ACC112 (cell line): ENCODE measurements around the gene MAPKBP1.

Source experiments
- H2AFZ ChIP-seq: fragments of 200-600 bp; sonication (generic); one replicate; pipeline ENCODE4 v1.6.0; 2017; ENCODE audit warnings: antibody characterized with exemption, low read length; ENCODE audit not compliant: unreplicated experiment
- H3K27ac ChIP-seq: fragments of 200-600 bp; sonication (generic); 2 replicates; pipeline ENCODE4 v1.5.1; 2014; ENCODE audit warnings: low read depth, mild to moderate bottlenecking, antibody characterized with exemption, low read length, moderate library complexity
- H3K27me3 ChIP-seq: fragments of 200-600 bp; sonication (generic); 2 replicates; pipeline ENCODE4 v1.6.1; 2014; ENCODE audit warnings: mild to moderate bottlenecking, antibody characterized with exemption, low read length, moderate library complexity, mixed read lengths; ENCODE audit not compliant: insufficient read depth
- H3K36me3 ChIP-seq: fragments of 200-600 bp; sonication (generic); 2 replicates; pipeline ENCODE4 v1.6.1; 2016; ENCODE audit warnings: mild to moderate bottlenecking, antibody characterized with exemption, low read length, moderate library complexity, mixed read lengths; ENCODE audit not compliant: insufficient read depth
- H3K4me1 ChIP-seq: fragments of 200-600 bp; sonication (generic); one replicate; pipeline ENCODE4 v1.6.1; 2016; ENCODE audit warnings: low read length, mixed read lengths; ENCODE audit not compliant: insufficient read depth, unreplicated experiment, control insufficient read depth
- H3K4me3 ChIP-seq: fragments of 200-600 bp; sonication (generic); 2 replicates; pipeline ENCODE4 v1.5.1; 2014; ENCODE audit warnings: mild to moderate bottlenecking, low read depth, low read length
- H3K79me2 ChIP-seq: fragments of 200-600 bp; sonication (generic); one replicate; pipeline ENCODE4 v1.6.0; 2016; ENCODE audit warnings: low read length; ENCODE audit not compliant: control insufficient read depth, unreplicated experiment, insufficient read depth

MAPKBP1 gene

GRCh38 chr15:41856716-41857115 is 82.4 kb downstream of the MAPKBP1 start:
- Histone ChIP-seq H3K79me2 (no peaks in the 10 kb centered on the region), H2AFZ (no peak overlapping the region), H3K4me1 (no peaks in the 10 kb centered on the region), H3K27me3 (no peaks in the 10 kb centered on the region), H3K4me3 (no peak overlapping the region), H3K27ac (no peak overlapping the region), H3K36me3 (no peaks in the 10 kb centered on the region)

- H3K27me3 ChIP-seq, result no peaks in the 10 kb centered on the region
- no peaks in the 10 kb centered on the region for H3K4me1 ChIP-seq
- H3K36me3 ChIP-seq, result no peaks in the 10 kb centered on the region
Measured at GRCh38 chr15:41857316-41857715, 83.0 kb downstream of the MAPKBP1 start.

GRCh38 chr15:41858756-41859155 is 84.5 kb downstream of the MAPKBP1 start:
- Histone ChIP-seq H3K27me3 (no peaks in the 10 kb centered on the region), H3K4me1 (no peaks in the 10 kb centered on the region), H3K27ac (no peak overlapping the region), H3K79me2 (no peaks in the 10 kb centered on the region), H2AFZ (no peak overlapping the region), H3K4me3 (no peak overlapping the region), H3K36me3 (no peaks in the 10 kb centered on the region)

More at GRCh38 chr15:41857316-41857715, 83.0 kb downstream of the MAPKBP1 start:
- no peak overlapping the region for H3K27ac ChIP-seq
- no peaks in the 10 kb centered on the region for H3K79me2 ChIP-seq
- no peak overlapping the region for H3K4me3 ChIP-seq
- H2AFZ ChIP-seq, result no peak overlapping the region

DNA sequence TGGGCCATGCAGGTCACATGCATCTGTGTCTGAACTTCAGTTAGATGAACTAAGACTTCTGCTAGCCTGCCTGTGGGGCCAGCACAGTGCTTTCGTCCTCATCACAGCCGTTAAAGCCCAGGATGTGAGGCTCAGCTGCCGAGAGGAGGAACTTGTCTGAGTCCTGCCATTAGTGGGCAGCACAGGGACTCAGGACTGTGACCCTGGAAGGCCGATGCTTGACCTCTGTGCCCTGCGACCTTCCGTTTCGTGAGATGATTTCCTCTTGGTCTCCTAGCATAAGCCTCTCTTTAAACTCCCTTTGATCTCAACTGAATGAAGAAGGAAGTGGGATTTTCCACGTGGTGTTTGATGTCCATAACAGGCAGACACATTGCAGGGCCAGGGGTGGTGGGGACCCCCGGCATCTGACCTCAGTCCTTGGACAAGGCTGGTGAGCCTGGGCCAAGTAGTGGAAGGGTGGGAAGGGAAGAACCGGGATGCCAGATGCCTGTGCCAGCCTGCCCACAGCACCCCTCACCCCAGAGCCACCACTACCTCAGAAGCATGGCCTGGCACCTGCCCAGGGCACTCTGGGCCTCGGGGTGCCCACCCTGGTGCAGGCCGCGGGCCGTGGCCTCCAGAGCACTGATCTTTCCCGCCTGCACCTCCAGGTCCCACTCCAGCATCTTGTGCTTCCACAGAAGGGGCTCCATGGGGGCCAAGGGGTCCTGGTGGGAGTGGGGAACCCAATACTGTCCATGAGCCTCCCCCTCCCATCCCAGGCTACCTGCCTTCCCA is 86.0 kb downstream of the MAPKBP1 start:
- Histone ChIP-seq H3K4me1 (no peaks in the 10 kb centered on the region), H3K4me3 (no peak overlapping the region), H2AFZ (no peak overlapping the region), H3K27me3 (no peaks in the 10 kb centered on the region), H3K79me2 (no peaks in the 10 kb centered on the region), H3K27ac (no peak overlapping the region), H3K36me3 (no peaks in the 10 kb centered on the region)

- H3K27ac ChIP-seq, result no peak overlapping the region
- H3K27me3 ChIP-seq, result no peaks in the 10 kb centered on the region
- no peak overlapping the region for H2AFZ ChIP-seq
- H3K4me3 ChIP-seq, result no peak overlapping the region
- no peaks in the 10 kb centered on the region for H3K36me3 ChIP-seq
- no peaks in the 10 kb centered on the region for H3K4me1 ChIP-seq
- H3K79me2 ChIP-seq, result no peaks in the 10 kb centered on the region
Measured at GRCh38 chr15:41861736-41862356, 87.6 kb downstream of the MAPKBP1 start.

- Histone ChIP-seq H2AFZ (no peak overlapping the region), H3K27ac (no peak overlapping the region), H3K36me3 (no peaks in the 10 kb centered on the region), H3K4me1 (no peaks in the 10 kb centered on the region), H3K79me2 (no peaks in the 10 kb centered on the region), H3K4me3 (no peak overlapping the region), H3K27me3 (no peaks in the 10 kb centered on the region)
Measured at GRCh38 chr15:41862515-41863116, 88.3 kb downstream of the MAPKBP1 start.

DNA sequence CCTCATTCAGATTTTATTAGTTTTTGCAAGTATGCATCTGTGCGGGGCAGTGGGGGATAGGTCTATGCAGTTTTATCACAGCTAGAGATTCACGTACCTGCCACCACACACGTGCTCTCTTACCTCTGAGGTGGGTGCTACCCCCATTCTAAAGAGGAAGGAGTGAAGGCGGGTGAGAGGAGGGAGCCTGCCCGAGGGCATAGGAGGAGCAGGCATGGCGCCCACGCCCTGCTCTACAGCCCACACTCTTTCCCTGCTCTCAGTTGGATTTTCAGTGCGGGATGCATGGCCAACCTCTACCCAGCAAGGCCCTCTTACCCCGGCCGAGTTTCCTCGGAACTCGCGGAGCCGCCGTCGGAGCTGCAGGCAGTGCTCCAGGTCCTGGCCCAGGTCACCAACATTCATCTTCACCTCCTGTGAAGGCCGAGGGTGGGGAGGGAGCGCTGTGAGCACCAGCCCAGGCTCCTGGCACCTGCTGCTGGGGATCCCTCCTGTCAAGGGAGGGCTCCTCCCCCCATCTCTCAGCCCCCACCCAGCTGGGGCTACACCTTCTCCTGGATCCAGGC is 91.3 kb downstream of the MAPKBP1 start:
- Histone ChIP-seq H3K4me3 (no peak overlapping the region), H3K27me3 (no peaks in the 10 kb centered on the region), H3K4me1 (no peaks in the 10 kb centered on the region), H3K79me2 (no peaks in the 10 kb centered on the region), H3K27ac (no peak overlapping the region), H3K36me3 (no peaks in the 10 kb centered on the region), H2AFZ (no peak overlapping the region)

- Histone ChIP-seq H3K36me3 (no peaks in the 10 kb centered on the region), H3K27ac (no peak overlapping the region), H3K79me2 (no peaks in the 10 kb centered on the region), H2AFZ (no peak overlapping the region), H3K27me3 (no peaks in the 10 kb centered on the region), H3K4me1 (no peaks in the 10 kb centered on the region), H3K4me3 (no peak overlapping the region)
Measured at GRCh38 chr15:41866263-41866703, 92.0 kb downstream of the MAPKBP1 start.

DNA sequence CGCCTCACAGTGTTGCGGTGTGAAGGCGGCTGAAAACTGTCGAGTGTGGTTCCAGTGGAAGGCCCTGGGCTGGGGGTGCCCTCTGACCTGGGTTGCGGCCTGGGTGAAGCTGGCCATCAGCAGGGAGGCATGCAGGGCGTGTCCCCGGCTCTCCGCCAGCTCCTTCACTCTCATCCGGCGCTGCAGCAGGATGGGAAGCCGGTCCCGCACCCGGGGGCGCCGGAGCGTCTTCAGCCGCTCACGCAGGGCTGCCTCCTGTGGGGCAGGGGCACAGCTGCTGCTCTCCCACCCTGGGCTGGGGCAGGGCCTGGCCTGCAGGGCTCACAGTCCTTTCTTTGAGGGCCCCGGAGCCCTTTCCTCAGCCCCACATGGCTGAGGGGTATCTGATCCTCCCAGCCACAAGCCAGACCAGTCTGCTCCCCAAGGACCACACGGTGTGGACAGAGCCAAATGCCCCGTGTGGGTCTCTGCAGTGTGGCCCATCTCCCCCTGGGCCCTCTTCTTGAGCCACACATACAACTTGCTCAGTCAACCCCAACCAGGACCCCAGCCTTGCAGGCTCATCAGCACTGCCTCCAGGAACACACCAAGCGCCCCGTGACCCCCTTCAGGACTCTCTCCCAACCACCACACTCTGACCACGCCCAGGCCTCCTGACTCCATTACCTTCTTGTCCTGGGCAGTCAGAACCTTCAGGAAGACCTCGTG is 92.7 kb downstream of the MAPKBP1 start:
- Histone ChIP-seq H3K36me3 (no peaks in the 10 kb centered on the region), H3K4me3 (no peak overlapping the region), H3K4me1 (no peaks in the 10 kb centered on the region), H2AFZ (no peak overlapping the region), H3K27me3 (no peaks in the 10 kb centered on the region), H3K27ac (no peak overlapping the region), H3K79me2 (no peaks in the 10 kb centered on the region)

GRCh38 chr15:41868321-41868720 is 94.0 kb downstream of the MAPKBP1 start:
- H2AFZ ChIP-seq, result no peak overlapping the region
- H3K4me1 ChIP-seq, result no peaks in the 10 kb centered on the region
- no peaks in the 10 kb centered on the region for H3K79me2 ChIP-seq
- H3K27ac ChIP-seq, result no peak overlapping the region
- no peak overlapping the region for H3K4me3 ChIP-seq
- no peaks in the 10 kb centered on the region for H3K27me3 ChIP-seq
- no peaks in the 10 kb centered on the region for H3K36me3 ChIP-seq
